Endothelial cell of umbilical vein (primary cell): ENCODE measurements around the gene CFAP46. TPM values are rescaled to one million over a fixed set of nuclear protein-coding genes. Genes with fewer than 3 reads are reported as not detected.
"Not testable (repeated sequence)": the region's sequence is repeated elsewhere in the genome, so short reads cannot be mapped to it uniquely, and the experiment has no call there.

Experiments
- BruUV-seq: library from RNA; stranded (reverse); fragments of 400-500 nt; replicated peaks from 2 replicates; lab custom pipeline; 2021; lab: Mats Ljungman, UMichigan
- CTCF ChIA-PET: fragments of 300-600, 350-600 bp; sonication (Branson Sonifier 250); formaldehyde crosslinking; loops from one replicate; lab custom pipeline; 2021; ENCODE audit warnings: antibody characterized with exemption, inconsistent platforms; lab: Charles Lee
- POLR2A ChIA-PET: fragments of 300-600, 350-600 bp; sonication (Branson Sonifier 250); formaldehyde crosslinking; loops from one replicate; lab custom pipeline; 2021; ENCODE audit warnings: antibody characterized with exemption, inconsistent platforms; lab: Charles Lee
- DNase-seq: peaks from one replicate; pipeline ENCODE4 v3.0.0-alpha.2; 2011; ENCODE audit warnings: low read depth, low spot score
- FAIRE-seq: peaks from 2 replicates; lab custom pipeline; 2011; peaks lifted over from hg19 to GRCh38; lab: Jason Lieb, UNC
- H2AFZ ChIP-seq: 2 replicates; pipeline ENCODE4 v1.6.0; 2012; ENCODE audit warnings: low read depth, low read length, control low read depth, inconsistent platforms
- H3K27ac ChIP-seq: 2 replicates; pipeline ENCODE4 v1.5.1; 2011; ENCODE audit warnings: low read depth, mild to moderate bottlenecking, control low read depth, low read length, moderate library complexity; ENCODE audit not compliant: insufficient read depth
- H3K27me3 ChIP-seq, 2 experiments: 2 replicates each; pipeline versions ENCODE4 v1.6.0 to v1.6.1; 2011; ENCODE audit warnings: low read length in 2 of 2, mixed read lengths in 1 of 2; ENCODE audit not compliant: control insufficient read depth in 2 of 2, insufficient read depth in 2 of 2
- H3K36me3 ChIP-seq, 2 experiments: 2 replicates in 1 of 2; 3 replicates in 1 of 2; pipeline ENCODE4 v1.5.1; 2011; ENCODE audit warnings: low read length in 2 of 2, mild to moderate bottlenecking in 1 of 2, moderate library complexity in 1 of 2; ENCODE audit not compliant: control insufficient read depth in 2 of 2, insufficient read depth in 2 of 2; ENCODE audit errors: extremely low read depth in 1 of 2
- H3K4me1 ChIP-seq: 3 replicates; pipeline ENCODE4 v1.5.1; 2011; ENCODE audit warnings: mild to moderate bottlenecking, low read length; ENCODE audit not compliant: control insufficient read depth, insufficient read depth; ENCODE audit errors: extremely low read depth
- H3K4me2 ChIP-seq: 2 replicates; pipeline ENCODE4 v1.6.1; 2011; ENCODE audit warnings: low read length, control low read depth, mixed read lengths; ENCODE audit not compliant: insufficient read depth
- H3K4me3 ChIP-seq, 3 experiments: fragments of 200-600 bp in 1 of 3; sonication (generic), shearing (Covaris generic) in 1 of 3; replicated peaks in 1 of 3; 2 replicates each; pipeline ENCODE4 v1.5.1; 2011 to 2016; ENCODE audit warnings: control low read depth in 3 of 3, low read length in 3 of 3, mild to moderate bottlenecking in 2 of 3, inconsistent platforms in 1 of 3, low read depth in 1 of 3, moderate library complexity in 1 of 3; ENCODE audit not compliant: insufficient read depth in 1 of 3
- H3K79me2 ChIP-seq: 2 replicates; pipeline ENCODE4 v1.6.0; 2012; ENCODE audit warnings: low read length, inconsistent platforms; ENCODE audit not compliant: control insufficient read depth, insufficient read depth
- H3K9ac ChIP-seq: replicated peaks from 2 replicates; pipeline ENCODE3; 2011; ENCODE audit warnings: low read length, control low read depth; ENCODE audit not compliant: insufficient read depth; ENCODE audit errors: extremely low read depth
- H3K9me1 ChIP-seq: replicated peaks from 3 replicates; pipeline ENCODE4 v1.6.0; 2011; ENCODE audit warnings: mild to moderate bottlenecking, low read length; ENCODE audit not compliant: control insufficient read depth, insufficient read depth; ENCODE audit errors: extremely low read depth
- H3K9me3 ChIP-seq: replicated peaks from 2 replicates; pipeline ENCODE4 v1.5.1; 2012; ENCODE audit warnings: low read length, inconsistent platforms; ENCODE audit not compliant: control insufficient read depth, insufficient read depth
- H4K20me1 ChIP-seq: replicated peaks from 2 replicates; pipeline ENCODE3; 2011; ENCODE audit warnings: mild to moderate bottlenecking, low read length; ENCODE audit not compliant: control insufficient read depth, insufficient read depth; ENCODE audit errors: extremely low read depth
- EZH2 ChIP-seq: IDR thresholded peaks from 2 replicates; pipeline ENCODE4 v1.6.1; 2012; ENCODE audit warnings: borderline replicate concordance, low read depth, mild to moderate bottlenecking, moderate library complexity, low read length, inconsistent platforms; ENCODE audit not compliant: severe bottlenecking
- FOS ChIP-seq: IDR thresholded peaks from 2 replicates; pipeline ENCODE4 v1.6.1; 2011; ENCODE audit warnings: mild to moderate bottlenecking, low read length, moderate library complexity, borderline replicate concordance; ENCODE audit not compliant: insufficient read depth
- GATA2 ChIP-seq: IDR thresholded peaks from 2 replicates; pipeline ENCODE4 v1.7.0; 2011; ENCODE audit warnings: low read depth, mild to moderate bottlenecking, moderate library complexity, mixed read lengths, low read length; ENCODE audit not compliant: insufficient read length, insufficient read depth
- JUN ChIP-seq: IDR thresholded peaks from 2 replicates; pipeline ENCODE4 v1.6.1; 2011; ENCODE audit warnings: borderline replicate concordance, low read depth; ENCODE audit not compliant: insufficient read length, insufficient read depth
- MYC ChIP-seq: IDR thresholded peaks from one replicate; pipeline ENCODE4 v1.6.1; 2011; ENCODE audit warnings: mild to moderate bottlenecking, low read depth, low read length
- POLR2A ChIP-seq: IDR thresholded peaks from 2 replicates; pipeline ENCODE4 v1.6.1; 2012; ENCODE audit warnings: low read depth, mild to moderate bottlenecking, control low read depth, low read length
- dilution Hi-C: fragments of 300-500 bp; cut with MboI; formaldehyde crosslinking; loops from one replicate; pipeline ENCODE4 v1.15.0; 2019; ENCODE audit warnings: low sequenced_read_pairs; ENCODE audit not compliant: extremely low pct_ligation_motif_present
- intact Hi-C: fragments of 100-400 bp; cut with micrococcal nuclease; formaldehyde crosslinking; loops from one replicate; pipeline ENCODE4 v1.10.0; 2022
- polyA plus RNA-seq, 4 experiments: library from polyadenylated mRNA; depleted of rRNA in 3 of 4; stranded (reverse) in 3 of 4; unstranded in 1 of 4; fragments of >200 nt; gene quantifications; 2 replicates each; pipeline versions ENCODE4 v1.2.1 to v1.2.3, GENCODE V29; 2011 to 2012; ENCODE audit warnings: missing spikeins in 1 of 4
- total RNA-seq: library from RNA; stranded (reverse); gene quantifications from 2 replicates; pipeline ENCODE4 v1.2.3, GENCODE V29; 2021

The CFAP46 gene
- total and polyA plus RNA-seq, 2 donors (not counting 3 experiments of a cell fraction or from before 2014, with no cell fraction given): 0.75 to 0.98 TPM

GRCh38 chr10:132845041-132845551 is 97.3 kb downstream of the CFAP46 start:
- dilution Hi-C loops: no loop called here
- Histone ChIP-seq H3K9ac (no peak overlapping the region), H3K36me3 (no peaks in the 10 kb centered on the region), H4K20me1 (no peaks in the 10 kb centered on the region), H3K4me1 (no peaks in the 10 kb centered on the region), H3K9me3 (no peaks in the 10 kb centered on the region), H3K4me3 (no peak overlapping the region), H3K4me2 (no peak overlapping the region), H3K27me3 (no peaks in the 10 kb centered on the region), H3K27ac (no peak overlapping the region), H3K79me2 (no peaks in the 10 kb centered on the region), H3K9me1 (no peaks in the 10 kb centered on the region), H2AFZ (no peak overlapping the region)
- CTCF ChIA-PET: no interaction called here
- TF ChIP-seq MYC (no peak), POLR2A (no peak), EZH2 (no peak), JUN (no peak), FOS (no peak)
- BruUV-seq: no TSS peak
- intact Hi-C loops: no loop called here
- DNase-seq (no peak), FAIRE-seq (no peak)
- POLR2A ChIA-PET: no interaction called here

GRCh38 chr10:132844069-132844809 is 98.1 kb downstream of the CFAP46 start:
- H3K9me3 ChIP-seq: no peaks in the 10 kb centered on the region
- FAIRE-seq: no peak
- BruUV-seq: no TSS peak
- H3K79me2 ChIP-seq: no peaks in the 10 kb centered on the region
- no peak overlapping the region for H3K27ac ChIP-seq
- H3K9me1 ChIP-seq: no peaks in the 10 kb centered on the region
- no peak for TF ChIP-seq GATA2
- TF ChIP-seq MYC: no peak
- no peaks in the 10 kb centered on the region for H4K20me1 ChIP-seq
- dilution Hi-C loops (no loop called here), intact Hi-C loops (no loop called here)
- CTCF ChIA-PET: no interaction called here
- no peaks in the 10 kb centered on the region for H3K27me3 ChIP-seq
- no peak overlapping the region for H3K4me2 ChIP-seq
- H3K4me1 ChIP-seq: no peaks in the 10 kb centered on the region
- no peak overlapping the region for H3K4me3 ChIP-seq
- H3K36me3 ChIP-seq: no peaks in the 10 kb centered on the region
- POLR2A ChIA-PET: no interaction called here
- DNase-seq: no peak
- no peak overlapping the region for H3K9ac ChIP-seq
- H2AFZ ChIP-seq: no peak overlapping the region

GRCh38 chr10:132843276-132843675 is 99.1 kb downstream of the CFAP46 start:
- H3K4me3 ChIP-seq, H3K27me3 ChIP-seq, H3K9me3 ChIP-seq, DNase-seq, CTCF ChIA-PET, H2AFZ ChIP-seq, H3K27ac ChIP-seq, H4K20me1 ChIP-seq, POLR2A ChIA-PET, H3K4me1 ChIP-seq, intact Hi-C loops, H3K9ac ChIP-seq, FAIRE-seq, H3K4me2 ChIP-seq, dilution Hi-C loops, H3K9me1 ChIP-seq, H3K79me2 ChIP-seq, BruUV-seq, H3K36me3 ChIP-seq: not testable (repeated sequence)
